ENCODE measurements around the gene ADGRG6. TPM values are rescaled to one million over a fixed set of nuclear protein-coding genes. Genes with fewer than 3 reads are reported as not detected.
"Not testable (repeated sequence)": the region's sequence is repeated elsewhere in the genome, so short reads cannot be mapped to it uniquely, and the experiment has no call there.

Gene ADGRG6
- total and polyA plus RNA-seq, 2 of the 8 experiments (the other 6 are each of a cell fraction or from before 2014, with no cell fraction given): 1.1 to 6.2 TPM

DNA sequence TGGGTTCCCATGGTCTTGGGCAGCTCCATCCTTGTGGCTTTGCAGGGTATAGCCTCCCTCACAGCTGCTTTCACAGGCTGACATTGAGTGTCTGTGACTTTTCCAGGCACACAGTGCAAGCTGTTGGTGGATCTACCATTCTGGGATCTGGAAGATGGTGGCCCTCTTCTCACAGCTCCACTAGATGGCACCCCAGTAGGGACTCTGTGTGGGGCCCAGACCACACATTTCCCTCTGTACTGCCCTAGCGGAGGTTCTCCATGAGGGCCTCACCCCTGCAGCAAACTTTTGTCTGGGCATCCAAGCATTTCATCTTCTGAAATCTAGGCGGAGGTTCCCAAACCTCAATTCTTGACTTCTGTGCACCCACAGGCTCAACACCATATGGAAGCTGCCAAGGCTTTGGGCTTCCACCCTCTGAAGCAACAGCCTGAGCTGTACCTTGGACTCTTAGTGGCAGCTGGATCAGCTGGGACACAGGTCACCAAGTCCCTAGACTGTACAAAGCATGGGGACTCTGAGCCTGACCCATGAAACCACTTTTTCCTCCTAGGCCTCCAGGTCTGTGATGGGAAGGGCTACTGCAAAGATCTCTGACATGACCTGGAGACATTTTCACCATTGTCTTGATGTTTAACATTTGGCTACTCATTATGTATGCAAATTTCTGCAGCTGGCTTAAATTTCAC, 124.8 kb downstream of the ADGRG6 start:
- H2BK120ac ChIP-seq (replicated peaks; ENCODE audit: low read depth, low read length); H2BK5ac ChIP-seq (ENCODE audit: low read depth, low read length); H3K4ac ChIP-seq (replicated peaks; ENCODE audit: insufficient read length, low read depth, low read length); H2BK15ac ChIP-seq (ENCODE audit: low read length); DNase-seq (ENCODE audit: low read depth in 1 of 2, low spot score in 2 of 2); H3K4me3 ChIP-seq (ENCODE audit: extremely low read depth in 1 of 4, insufficient read depth in 2 of 4, low read depth in 3 of 4, low read length in 4 of 4); H4K20me1 ChIP-seq (replicated peaks in 1 of 2; ENCODE audit: control insufficient read depth in 1 of 2, insufficient read depth in 2 of 2, low read length in 2 of 2); H3K79me2 ChIP-seq (ENCODE audit: control insufficient read depth in 1 of 2, insufficient read depth in 2 of 2, low read length in 2 of 2); H3K4me1 ChIP-seq (replicated peaks in 1 of 4; ENCODE audit: control insufficient read depth in 3 of 4, insufficient read depth in 4 of 4, low read length in 3 of 4); H2BK12ac ChIP-seq (ENCODE audit: low read depth, low read length); H3K56ac ChIP-seq (replicated peaks; ENCODE audit: insufficient read length, low read depth, low read length); H3K4me2 ChIP-seq (ENCODE audit: insufficient read depth in 1 of 2, low read depth in 2 of 2, low read length in 2 of 2); FAIRE-seq; H3K23me2 ChIP-seq (ENCODE audit: low read depth, low read length); POLR2A ChIA-PET (ENCODE audit: partially characterized antibody); H3K9me3 ChIP-seq (ENCODE audit: insufficient read depth in 2 of 2, low read depth in 1 of 2, low read length in 1 of 2); H2AK5ac ChIP-seq (ENCODE audit: low read depth, low read length); H3K18ac ChIP-seq (ENCODE audit: extremely low read depth, low read length); H3K36me3 ChIP-seq (ENCODE audit: control insufficient read depth in 2 of 4, insufficient read depth in 4 of 4, low read length in 3 of 4); H4K5ac ChIP-seq (ENCODE audit: insufficient read length, low read depth, low read length); H3K14ac ChIP-seq (ENCODE audit: insufficient read length); H3K27me3 ChIP-seq (replicated peaks in 1 of 4; ENCODE audit: control insufficient read depth in 3 of 4, extremely low read depth in 1 of 4, insufficient read depth in 3 of 4, low read length in 3 of 4); H2AFZ ChIP-seq (ENCODE audit: low read length); H2BK20ac ChIP-seq (ENCODE audit: low read length); H3K9ac ChIP-seq (replicated peaks in 1 of 4; ENCODE audit: extremely low read depth in 1 of 4, low read depth in 3 of 4, low read length in 3 of 4); H3K79me1 ChIP-seq (ENCODE audit: low read depth, low read length); H3K23ac ChIP-seq (ENCODE audit: insufficient read length); H4K8ac ChIP-seq (ENCODE audit: extremely low read depth, insufficient read depth, low read length); H4K91ac ChIP-seq (replicated peaks; ENCODE audit: insufficient read length, low read length); H3K27ac ChIP-seq (ENCODE audit: low read depth, low read length): not testable (repeated sequence)
- CTCF ChIA-PET (ENCODE audit: partially characterized antibody): interaction anchor here (0.6 to 1.6 kb wide), 3 partner anchors 10 to 990 kb away, joined by 3 to 4 read pairs (median 4); no protein-coding TSS in a partner anchor
- WGBS, 2 experiments (ENCODE audit: extremely low coverage in 1 of 2, insufficient coverage in 1 of 2, insufficient read length in 1 of 2, insufficient replicate concordance in 2 of 2, low coverage in 1 of 2, low lambda C conversion rate in 2 of 2, missing lambda C conversion rate in 1 of 2): 94% methylated on average over 2 of the region's 2 CpGs; no CpG with 5 or more reads in 1 of the 2 experiments

DNA sequence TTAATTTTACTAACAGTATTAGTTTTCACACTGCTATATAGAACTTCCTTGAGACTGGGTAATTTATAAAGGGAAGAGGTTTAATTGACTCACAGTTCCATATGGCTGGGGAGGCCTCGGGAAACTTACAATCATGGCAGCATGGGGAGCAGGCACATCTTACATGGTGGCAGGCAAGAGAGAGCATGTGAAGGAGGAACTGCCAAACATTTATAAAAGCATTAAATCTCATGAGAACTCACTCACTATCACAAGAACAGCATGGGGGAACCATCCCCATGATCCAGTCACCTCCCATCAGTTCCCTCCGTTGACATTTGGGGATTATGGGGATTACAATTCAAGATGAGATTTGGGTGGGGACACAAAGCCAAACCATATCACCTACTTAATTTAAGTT, 126.7 kb downstream of the ADGRG6 start:
- DNase-seq (ENCODE audit: low read depth in 1 of 2, low spot score in 2 of 2); H3K27ac ChIP-seq (ENCODE audit: low read depth, low read length); H3K9ac ChIP-seq (replicated peaks in 1 of 4; ENCODE audit: extremely low read depth in 1 of 4, low read depth in 3 of 4, low read length in 3 of 4); H2BK5ac ChIP-seq (ENCODE audit: low read depth, low read length); H2AFZ ChIP-seq (ENCODE audit: low read length); H3K18ac ChIP-seq (ENCODE audit: extremely low read depth, low read length); H2BK20ac ChIP-seq (ENCODE audit: low read length); H3K4me2 ChIP-seq (ENCODE audit: insufficient read depth in 1 of 2, low read depth in 2 of 2, low read length in 2 of 2); H3K23me2 ChIP-seq (ENCODE audit: low read depth, low read length); H4K5ac ChIP-seq (ENCODE audit: insufficient read length, low read depth, low read length); H2BK120ac ChIP-seq (replicated peaks; ENCODE audit: low read depth, low read length); H3K79me2 ChIP-seq (ENCODE audit: control insufficient read depth in 1 of 2, insufficient read depth in 2 of 2, low read length in 2 of 2); H4K91ac ChIP-seq (replicated peaks; ENCODE audit: insufficient read length, low read length); H3K4me1 ChIP-seq (replicated peaks in 1 of 4; ENCODE audit: control insufficient read depth in 3 of 4, insufficient read depth in 4 of 4, low read length in 3 of 4); H3K4ac ChIP-seq (replicated peaks; ENCODE audit: insufficient read length, low read depth, low read length); CTCF ChIA-PET (ENCODE audit: partially characterized antibody); H3K27me3 ChIP-seq (replicated peaks in 1 of 4; ENCODE audit: control insufficient read depth in 3 of 4, extremely low read depth in 1 of 4, insufficient read depth in 3 of 4, low read length in 3 of 4); H2AK5ac ChIP-seq (ENCODE audit: low read depth, low read length); POLR2A ChIA-PET (ENCODE audit: partially characterized antibody); H3K23ac ChIP-seq (ENCODE audit: insufficient read length); H4K20me1 ChIP-seq (replicated peaks in 1 of 2; ENCODE audit: control insufficient read depth in 1 of 2, insufficient read depth in 2 of 2, low read length in 2 of 2); H3K14ac ChIP-seq (ENCODE audit: insufficient read length); H3K56ac ChIP-seq (replicated peaks; ENCODE audit: insufficient read length, low read depth, low read length); H4K8ac ChIP-seq (ENCODE audit: extremely low read depth, insufficient read depth, low read length); H2BK12ac ChIP-seq (ENCODE audit: low read depth, low read length); H2BK15ac ChIP-seq (ENCODE audit: low read length); H3K79me1 ChIP-seq (ENCODE audit: low read depth, low read length); H3K9me3 ChIP-seq (ENCODE audit: insufficient read depth in 2 of 2, low read depth in 1 of 2, low read length in 1 of 2); H3K36me3 ChIP-seq (ENCODE audit: control insufficient read depth in 2 of 4, insufficient read depth in 4 of 4, low read length in 3 of 4); FAIRE-seq; H3K4me3 ChIP-seq (ENCODE audit: extremely low read depth in 1 of 4, insufficient read depth in 2 of 4, low read depth in 3 of 4, low read length in 4 of 4): not testable (repeated sequence)
- WGBS, 2 experiments (ENCODE audit: extremely low coverage in 1 of 2, insufficient coverage in 1 of 2, insufficient read length in 1 of 2, insufficient replicate concordance in 2 of 2, low coverage in 1 of 2, low lambda C conversion rate in 2 of 2, missing lambda C conversion rate in 1 of 2): 100% methylated on average over 2 of the region's 2 CpGs; no CpG with 5 or more reads in 1 of the 2 experiments

All from H1 (cell line).